ACC112 (cell line): ENCODE data around the gene NIP7.
"Not testable (repeated sequence)": the region's sequence is repeated elsewhere in the genome, so short reads cannot be mapped to it uniquely, and the experiment has no call there.

Source experiments
- H2AFZ ChIP-seq: fragments of 200-600 bp; sonication (generic); one replicate; pipeline ENCODE4 v1.6.0; 2017; ENCODE audit warnings: antibody characterized with exemption, low read length; ENCODE audit not compliant: unreplicated experiment
- H3K27ac ChIP-seq: fragments of 200-600 bp; sonication (generic); 2 replicates; pipeline ENCODE4 v1.5.1; 2014; ENCODE audit warnings: low read depth, mild to moderate bottlenecking, antibody characterized with exemption, low read length, moderate library complexity
- H3K27me3 ChIP-seq: fragments of 200-600 bp; sonication (generic); 2 replicates; pipeline ENCODE4 v1.6.1; 2014; ENCODE audit warnings: mild to moderate bottlenecking, antibody characterized with exemption, low read length, moderate library complexity, mixed read lengths; ENCODE audit not compliant: insufficient read depth
- H3K36me3 ChIP-seq: fragments of 200-600 bp; sonication (generic); 2 replicates; pipeline ENCODE4 v1.6.1; 2016; ENCODE audit warnings: mild to moderate bottlenecking, antibody characterized with exemption, low read length, moderate library complexity, mixed read lengths; ENCODE audit not compliant: insufficient read depth
- H3K4me1 ChIP-seq: fragments of 200-600 bp; sonication (generic); one replicate; pipeline ENCODE4 v1.6.1; 2016; ENCODE audit warnings: low read length, mixed read lengths; ENCODE audit not compliant: insufficient read depth, unreplicated experiment, control insufficient read depth
- H3K4me3 ChIP-seq: fragments of 200-600 bp; sonication (generic); 2 replicates; pipeline ENCODE4 v1.5.1; 2014; ENCODE audit warnings: mild to moderate bottlenecking, low read depth, low read length
- H3K79me2 ChIP-seq: fragments of 200-600 bp; sonication (generic); one replicate; pipeline ENCODE4 v1.6.0; 2016; ENCODE audit warnings: low read length; ENCODE audit not compliant: control insufficient read depth, unreplicated experiment, insufficient read depth

NIP7 gene

GRCh38 chr16:69339289-69340094, at the start of gene NIP7, which contains the start of gene COG8:
NIP7 (plus strand) TSS chr16:69339772; CDS start chr16:69339830, 58 bp downstream.
COG8 (minus strand) TSS chr16:69339564; CDS start chr16:69339552, 12 bp downstream.
- peak within 1 kb of the TSS; percentile 57 for H3K27ac ChIP-seq
- peaks cover 49% of the 10 kb centered on the region for H3K79me2 ChIP-seq
- H3K36me3 ChIP-seq: peaks cover 21% of the 10 kb centered on the region
- peak within 1 kb of the TSS; percentile 88 for H3K4me3 ChIP-seq
- H3K27me3 ChIP-seq: no peaks in the 10 kb centered on the region
- peaks cover 14% of the 10 kb centered on the region for H3K4me1 ChIP-seq
- peak within 1 kb of the TSS; percentile 66 for H2AFZ ChIP-seq

DNA sequence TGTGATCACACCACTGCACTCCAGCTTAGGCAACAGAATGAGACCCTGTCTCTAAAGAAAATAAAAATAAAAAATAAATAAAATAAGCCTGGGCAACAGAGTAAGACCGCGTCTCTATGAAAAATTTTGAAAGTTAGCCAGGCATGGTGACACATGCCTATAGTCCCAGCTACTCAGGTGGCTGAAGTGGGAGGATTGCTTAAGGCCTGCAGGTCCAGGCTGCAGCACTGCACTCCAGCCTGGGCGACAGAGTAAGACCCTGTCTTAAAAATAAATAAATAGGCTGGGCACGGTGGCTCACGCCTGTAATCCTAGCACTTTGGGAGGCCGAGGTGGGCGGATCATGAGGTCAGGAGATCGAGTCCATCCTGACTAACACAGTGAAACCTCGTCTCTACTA, 47.9 kb upstream of the NIP7 start:
- not testable (repeated sequence) for H3K4me3 ChIP-seq, H3K79me2 ChIP-seq, H3K27ac ChIP-seq, H3K27me3 ChIP-seq, H3K36me3 ChIP-seq, H2AFZ ChIP-seq, H3K4me1 ChIP-seq

- Histone ChIP-seq H3K27ac (no peak overlapping the region), H2AFZ (no peak overlapping the region), H3K27me3 (no peaks in the 10 kb centered on the region), H3K4me1 (no peaks in the 10 kb centered on the region), H3K4me3 (no peak overlapping the region), H3K79me2 (no peaks in the 10 kb centered on the region), H3K36me3 (no peaks in the 10 kb centered on the region)
These were observed 46.2 kb upstream of the NIP7 start for GRCh38 chr16:69293401-69293800.

GRCh38 chr16:69294051-69294450, 45.5 kb upstream of the NIP7 start:
- no peaks in the 10 kb centered on the region for H3K79me2 ChIP-seq
- H3K36me3 ChIP-seq: no peaks in the 10 kb centered on the region
- no peaks in the 10 kb centered on the region for H3K4me1 ChIP-seq
- H2AFZ ChIP-seq: no peak overlapping the region
- no peak overlapping the region for H3K27ac ChIP-seq
- no peaks in the 10 kb centered on the region for H3K27me3 ChIP-seq
- H3K4me3 ChIP-seq: no peak overlapping the region

DNA sequence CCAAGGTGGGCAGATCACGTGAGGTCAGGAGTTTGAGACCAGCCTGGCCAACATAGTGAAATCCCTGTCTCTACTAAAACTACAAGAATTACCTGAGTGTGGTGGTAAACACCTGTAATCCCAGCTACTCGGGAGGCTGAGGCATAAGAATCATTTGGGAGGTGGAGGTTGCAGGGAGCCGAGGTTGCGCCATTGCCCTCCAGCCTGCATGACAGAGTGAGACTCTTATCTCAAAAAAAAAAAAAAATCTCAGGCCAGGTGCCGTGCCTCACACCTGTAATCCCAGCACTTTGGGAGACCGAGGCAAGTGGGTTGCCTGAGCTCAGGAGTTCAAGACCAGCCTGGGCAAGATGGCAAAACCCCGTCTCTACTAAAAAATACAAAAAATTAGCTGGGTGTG, 42.8 kb upstream of the NIP7 start:
- not testable (repeated sequence) for H3K27ac ChIP-seq, H3K36me3 ChIP-seq, H3K4me3 ChIP-seq, H2AFZ ChIP-seq, H3K27me3 ChIP-seq, H3K4me1 ChIP-seq, H3K79me2 ChIP-seq

DNA sequence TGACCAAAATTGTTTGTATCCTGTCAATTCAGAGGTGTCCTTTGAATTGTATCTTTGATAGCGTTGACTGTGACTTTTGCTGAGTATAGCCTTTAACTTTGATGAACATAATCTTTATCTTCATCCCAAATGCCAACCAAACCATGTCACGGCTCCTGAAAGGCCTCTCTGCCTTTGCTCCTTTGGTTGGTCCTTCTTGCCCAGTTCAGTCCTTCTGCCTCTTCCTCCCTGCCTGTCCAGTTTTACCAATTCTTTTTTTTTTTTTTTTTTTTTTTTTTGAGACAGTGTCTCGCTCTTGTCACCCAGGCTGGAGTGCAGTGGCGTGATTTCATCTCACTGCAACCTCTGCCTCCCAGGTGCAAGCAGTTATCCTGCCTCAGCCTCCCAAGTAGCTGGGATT, 41.3 kb upstream of the NIP7 start:
- no peaks in the 10 kb centered on the region for H3K4me1 ChIP-seq
- H3K4me3 ChIP-seq: no peak overlapping the region
- H2AFZ ChIP-seq: no peak overlapping the region
- H3K36me3 ChIP-seq: no peaks in the 10 kb centered on the region
- no peaks in the 10 kb centered on the region for H3K79me2 ChIP-seq
- H3K27me3 ChIP-seq: no peaks in the 10 kb centered on the region
- H3K27ac ChIP-seq: no peak overlapping the region

GRCh38 chr16:69301187-69301586, 38.4 kb upstream of the NIP7 start:
- no peaks in the 10 kb centered on the region for H3K27me3 ChIP-seq
- H3K36me3 ChIP-seq: no peaks in the 10 kb centered on the region
- H3K4me3 ChIP-seq: no peak overlapping the region
- H2AFZ ChIP-seq: no peak overlapping the region
- H3K27ac ChIP-seq: no peak overlapping the region
- H3K79me2 ChIP-seq: no peaks in the 10 kb centered on the region
- no peaks in the 10 kb centered on the region for H3K4me1 ChIP-seq

DNA sequence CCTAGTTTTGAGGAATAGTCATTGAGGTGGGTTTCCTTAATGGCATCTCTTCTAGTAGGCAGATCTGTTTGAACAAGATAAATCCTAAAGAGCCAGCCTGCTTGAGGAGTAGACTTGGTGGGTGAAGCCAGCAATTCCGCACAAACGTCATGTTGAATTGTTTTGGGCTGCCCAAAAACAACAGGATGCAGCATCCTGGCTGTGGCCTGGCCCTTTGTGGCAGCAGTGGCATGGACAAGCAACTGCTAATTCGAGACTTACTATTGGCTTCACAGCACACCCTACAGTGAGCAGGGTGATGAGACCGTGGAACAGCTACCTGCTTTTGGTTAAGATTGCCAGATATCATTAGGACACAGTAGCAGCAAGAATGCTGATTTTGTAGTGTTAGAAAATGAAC, 37.7 kb upstream of the NIP7 start:
- H3K27me3 ChIP-seq: no peaks in the 10 kb centered on the region

DNA sequence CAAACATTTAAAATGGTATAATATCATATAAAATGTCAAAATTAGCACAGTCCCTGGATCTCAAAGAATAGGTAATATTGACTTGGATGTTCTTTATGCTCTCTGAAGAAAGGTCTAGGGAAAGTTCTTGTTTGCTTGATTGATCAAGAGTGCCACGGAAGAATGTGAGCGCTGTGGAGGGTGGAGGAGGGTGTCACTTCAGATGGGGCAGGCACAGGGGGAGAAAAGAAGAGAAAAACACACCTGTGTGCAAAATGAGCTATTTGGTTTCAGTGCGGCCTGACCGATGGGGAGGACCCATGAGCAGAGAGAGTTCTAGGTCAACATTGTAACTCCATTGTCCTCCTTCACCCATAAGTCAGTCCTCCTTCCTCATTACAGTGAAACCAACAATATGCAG, 37.3 kb upstream of the NIP7 start:
- Histone ChIP-seq H3K79me2 (no peaks in the 10 kb centered on the region), H3K27me3 (no peaks in the 10 kb centered on the region), H3K27ac (no peak overlapping the region), H3K4me3 (no peak overlapping the region), H3K36me3 (no peaks in the 10 kb centered on the region), H2AFZ (no peak overlapping the region), H3K4me1 (no peaks in the 10 kb centered on the region)

More for the DNA sequence above, 37.7 kb upstream of the NIP7 start:
- Histone ChIP-seq H2AFZ (no peak overlapping the region), H3K36me3 (no peaks in the 10 kb centered on the region), H3K27ac (no peak overlapping the region), H3K4me1 (no peaks in the 10 kb centered on the region), H3K79me2 (no peaks in the 10 kb centered on the region), H3K4me3 (no peak overlapping the region)

DNA sequence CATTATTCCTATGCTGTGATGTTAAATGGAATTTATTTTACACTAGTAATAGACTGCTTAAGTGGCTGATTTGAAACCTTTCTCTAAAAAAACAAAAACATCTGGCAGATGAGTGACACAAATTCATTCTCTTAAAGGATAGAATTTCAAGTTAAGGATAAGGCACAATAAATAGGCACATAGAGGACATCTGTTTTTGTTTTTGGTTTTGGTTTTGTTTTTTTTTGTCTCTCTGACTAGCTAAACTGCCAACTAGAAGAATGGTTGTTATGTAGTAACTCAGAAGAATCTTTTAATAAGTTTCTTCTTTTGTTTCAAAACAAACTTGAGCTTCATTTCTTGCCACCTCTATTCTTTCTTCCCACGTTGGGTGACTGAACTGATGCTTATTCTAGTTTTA, 33.5 kb upstream of the NIP7 start:
- Histone ChIP-seq H3K36me3 (no peaks in the 10 kb centered on the region), H3K27me3 (no peaks in the 10 kb centered on the region), H2AFZ (no peak overlapping the region)

DNA sequence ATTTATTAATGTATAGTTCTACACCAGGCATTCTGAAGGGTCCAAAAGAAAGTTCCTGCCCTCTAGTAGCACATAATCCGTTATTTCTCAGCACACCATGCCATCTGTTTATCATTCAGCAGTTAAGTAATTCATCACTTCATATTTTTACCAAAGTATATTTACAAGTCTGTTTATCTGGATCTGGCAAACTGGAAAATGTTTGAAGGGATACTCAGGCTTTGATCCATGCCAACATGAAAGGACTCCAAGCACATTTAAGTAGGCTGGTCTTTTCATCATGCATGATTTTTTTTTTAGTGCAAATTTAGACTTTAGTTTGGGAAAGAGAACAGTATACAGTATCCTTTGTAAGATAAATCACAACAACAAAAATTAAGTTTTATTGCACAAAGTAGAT, 32.5 kb upstream of the NIP7 start:
- Histone ChIP-seq H2AFZ (no peak overlapping the region), H3K36me3 (no peaks in the 10 kb centered on the region), H3K4me3 (no peak overlapping the region), H3K27me3 (no peaks in the 10 kb centered on the region), H3K79me2 (peaks cover 7% of the 10 kb centered on the region), H3K27ac (no peak overlapping the region), H3K4me1 (peaks cover 4% of the 10 kb centered on the region)

More for the DNA sequence above, 33.5 kb upstream of the NIP7 start:
- no peaks in the 10 kb centered on the region for H3K79me2 ChIP-seq
- peaks cover 4% of the 10 kb centered on the region for H3K4me1 ChIP-seq
- no peak overlapping the region for H3K27ac ChIP-seq
- no peak overlapping the region for H3K4me3 ChIP-seq
